ENCODE results near the gene RAB3B.

RAB3B gene

DNA sequence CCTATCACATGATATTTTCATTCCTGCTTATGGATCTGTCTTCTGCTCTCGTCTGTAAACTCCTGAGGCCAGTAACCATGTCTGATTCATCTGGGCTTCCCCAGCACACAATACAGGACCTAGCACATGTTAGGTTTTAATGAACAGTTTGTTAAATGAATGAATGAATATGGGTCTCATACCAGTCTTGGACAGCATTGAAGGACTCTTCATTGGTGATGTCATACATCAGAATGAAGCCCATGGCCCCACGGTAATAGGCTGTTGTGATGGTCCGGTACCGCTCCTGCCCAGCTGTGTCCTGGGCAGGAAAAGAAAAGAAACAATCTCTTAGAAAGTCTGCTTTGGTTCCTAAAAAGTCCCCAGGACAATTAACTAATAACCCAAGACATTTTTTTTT, 53.4 kb downstream of the RAB3B start:
- no CpG with 5 or more reads among the region's 4 CpGs for WGBS, 2 donors (ENCODE audit: extremely low coverage in 2 of 2, insufficient read length in 2 of 2, insufficient replicate concordance in 1 of 2)
- peaks cover 0 to 6% of the 10 kb centered on the region in 2 donors for H3K36me3 ChIP-seq (replicated peaks in 1 of 2; ENCODE audit: control insufficient read depth in 2 of 2, insufficient read depth in 2 of 2, low read length in 2 of 2)
- H3K79me1 ChIP-seq (ENCODE audit: low read depth, low read length): no peaks in the 10 kb centered on the region

DNA sequence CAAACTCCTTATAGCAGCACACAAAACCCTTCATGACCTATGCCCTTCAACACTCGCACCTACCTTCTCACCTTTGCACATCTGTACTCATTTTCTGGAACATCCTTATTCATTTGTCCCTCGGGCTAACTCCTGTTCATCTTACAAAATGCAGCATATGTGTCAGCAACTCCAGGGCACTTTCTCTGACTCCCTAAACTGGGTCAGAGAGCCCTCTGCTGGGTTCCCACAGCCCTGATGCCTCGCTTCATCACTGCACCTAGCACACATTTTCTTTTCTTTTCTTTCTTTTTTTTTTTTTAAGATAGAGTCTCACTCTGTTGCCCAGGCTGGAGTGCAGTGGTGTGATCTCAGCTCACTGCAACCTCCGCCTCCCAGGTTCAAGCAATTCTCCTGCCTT, 54.0 kb downstream of the RAB3B start:
- no peak overlapping the region for H2BK15ac ChIP-seq (ENCODE audit: low read length)
- H4K8ac ChIP-seq (ENCODE audit: low read depth, low read length): no peak overlapping the region
- H2BK120ac ChIP-seq (ENCODE audit: low read depth, low read length): no peak overlapping the region
- peaks cover 0 to 6% of the 10 kb centered on the region in 2 donors for H3K36me3 ChIP-seq (replicated peaks in 1 of 2; ENCODE audit: control insufficient read depth in 2 of 2, insufficient read depth in 2 of 2, low read length in 2 of 2)
- no peak overlapping the region for H3K9ac ChIP-seq (ENCODE audit: low read depth, low read length, poor library complexity)
- no peak overlapping the region for H3K14ac ChIP-seq (ENCODE audit: low read length)
- H3K4me2 ChIP-seq (ENCODE audit: insufficient read depth, low read length, poor library complexity, severe bottlenecking): no peak overlapping the region
- no peak overlapping the region for H3K4ac ChIP-seq (ENCODE audit: low read length)
- no peak overlapping the region for H3K4me3 ChIP-seq (ENCODE audit: low read length in 2 of 2)
- H3K79me1 ChIP-seq (ENCODE audit: low read depth, low read length): no peaks in the 10 kb centered on the region
- no peak for DNase-seq (ENCODE audit: low spot score)
- H2AFZ ChIP-seq (ENCODE audit: low read length): no peak overlapping the region
- H2BK5ac ChIP-seq (ENCODE audit: low read length): no peak overlapping the region
- no peak overlapping the region for H3K23ac ChIP-seq (ENCODE audit: low read depth, low read length, poor library complexity)
- no peak overlapping the region for H3K18ac ChIP-seq (ENCODE audit: low read length)
- H2BK12ac ChIP-seq (ENCODE audit: low read length): no peak overlapping the region
- no peak overlapping the region for H2AK5ac ChIP-seq (ENCODE audit: low read depth, low read length)
- WGBS, 2 donors (ENCODE audit: extremely low coverage in 2 of 2, insufficient read length in 2 of 2, insufficient replicate concordance in 1 of 2): no CpG with 5 or more reads among the region's 4 CpGs
- H3K27me3 ChIP-seq (ENCODE audit: control insufficient read depth in 3 of 3, insufficient read depth in 3 of 3, low read depth in 1 of 3, low read length in 3 of 3): no peaks in the 10 kb centered on the region
- H4K91ac ChIP-seq (ENCODE audit: low read depth, low read length, poor library complexity): no peak overlapping the region
- no peaks in the 10 kb centered on the region for H3K4me1 ChIP-seq (ENCODE audit: control insufficient read depth in 2 of 2, insufficient read depth in 1 of 2, low read depth in 1 of 2, low read length in 2 of 2)
- H3K9me3 ChIP-seq (replicated peaks in 1 of 2; ENCODE audit: control insufficient read depth in 2 of 2, insufficient read depth in 1 of 2, low read depth in 1 of 2, low read length in 2 of 2): peaks cover 0 to 8% of the 10 kb centered on the region in 2 donors
- H3K27ac ChIP-seq (replicated peaks; ENCODE audit: low read length): no peak overlapping the region

More for the DNA sequence above, 53.4 kb downstream of the RAB3B start:
- H4K8ac ChIP-seq (ENCODE audit: low read depth, low read length): no peak overlapping the region
- no peak overlapping the region for H3K4ac ChIP-seq (ENCODE audit: low read length)
- no peaks in the 10 kb centered on the region for H3K4me1 ChIP-seq (ENCODE audit: control insufficient read depth in 2 of 2, insufficient read depth in 1 of 2, low read depth in 1 of 2, low read length in 2 of 2)
- DNase-seq (ENCODE audit: low spot score): no peak
- no peak overlapping the region for H2AFZ ChIP-seq (ENCODE audit: low read length)
- no peak overlapping the region for H4K91ac ChIP-seq (ENCODE audit: low read depth, low read length, poor library complexity)
- H3K27ac ChIP-seq (replicated peaks; ENCODE audit: low read length): no peak overlapping the region
- H3K18ac ChIP-seq (ENCODE audit: low read length): no peak overlapping the region
- no peak overlapping the region for H2BK5ac ChIP-seq (ENCODE audit: low read length)
- no peak overlapping the region for H2BK15ac ChIP-seq (ENCODE audit: low read length)
- H3K4me2 ChIP-seq (ENCODE audit: insufficient read depth, low read length, poor library complexity, severe bottlenecking): no peak overlapping the region
- H3K4me3 ChIP-seq (ENCODE audit: low read length in 2 of 2): no peak overlapping the region
- H3K27me3 ChIP-seq (ENCODE audit: control insufficient read depth in 3 of 3, insufficient read depth in 3 of 3, low read depth in 1 of 3, low read length in 3 of 3): no peaks in the 10 kb centered on the region
- no peak overlapping the region for H3K9ac ChIP-seq (ENCODE audit: low read depth, low read length, poor library complexity)
- peaks cover 1 to 9% of the 10 kb centered on the region in 2 donors for H3K9me3 ChIP-seq (replicated peaks in 1 of 2; ENCODE audit: control insufficient read depth in 2 of 2, insufficient read depth in 1 of 2, low read depth in 1 of 2, low read length in 2 of 2)
- no peak overlapping the region for H2AK5ac ChIP-seq (ENCODE audit: low read depth, low read length)
- H2BK12ac ChIP-seq (ENCODE audit: low read length): no peak overlapping the region
- H3K14ac ChIP-seq (ENCODE audit: low read length): no peak overlapping the region
- H2BK120ac ChIP-seq (ENCODE audit: low read depth, low read length): no peak overlapping the region
- no peak overlapping the region for H3K23ac ChIP-seq (ENCODE audit: low read depth, low read length, poor library complexity)

GRCh38 chr1:51933344-51933743, 57.2 kb downstream of the RAB3B start:
- no peak overlapping the region for H2BK12ac ChIP-seq (ENCODE audit: low read length)
- WGBS, 2 donors (ENCODE audit: extremely low coverage in 2 of 2, insufficient read length in 2 of 2, insufficient replicate concordance in 1 of 2): no CpG with 5 or more reads among the region's 1 CpG
- H3K9ac ChIP-seq (ENCODE audit: low read depth, low read length, poor library complexity): no peak overlapping the region
- no peak overlapping the region for H3K14ac ChIP-seq (ENCODE audit: low read length)
- no peak overlapping the region for H3K4me3 ChIP-seq (ENCODE audit: low read length in 2 of 2)
- no peak overlapping the region for H2BK5ac ChIP-seq (ENCODE audit: low read length)
- H3K4ac ChIP-seq (ENCODE audit: low read length): no peak overlapping the region
- no peak overlapping the region for H4K8ac ChIP-seq (ENCODE audit: low read depth, low read length)
- no peak overlapping the region for H4K91ac ChIP-seq (ENCODE audit: low read depth, low read length, poor library complexity)
- H3K36me3 ChIP-seq (replicated peaks in 1 of 2; ENCODE audit: control insufficient read depth in 2 of 2, insufficient read depth in 2 of 2, low read length in 2 of 2): peaks cover 0 to 6% of the 10 kb centered on the region in 2 donors
- no peaks in the 10 kb centered on the region for H3K9me3 ChIP-seq (replicated peaks in 1 of 2; ENCODE audit: control insufficient read depth in 2 of 2, insufficient read depth in 1 of 2, low read depth in 1 of 2, low read length in 2 of 2)
- no peak overlapping the region for H3K23ac ChIP-seq (ENCODE audit: low read depth, low read length, poor library complexity)
- H3K18ac ChIP-seq (ENCODE audit: low read length): no peak overlapping the region
- DNase-seq (ENCODE audit: low spot score): no peak
- H3K27ac ChIP-seq (replicated peaks; ENCODE audit: low read length): no peak overlapping the region
- H2BK15ac ChIP-seq (ENCODE audit: low read length): no peak overlapping the region
- H3K4me1 ChIP-seq (ENCODE audit: control insufficient read depth in 2 of 2, insufficient read depth in 1 of 2, low read depth in 1 of 2, low read length in 2 of 2): no peaks in the 10 kb centered on the region
- no peak overlapping the region for H3K4me2 ChIP-seq (ENCODE audit: insufficient read depth, low read length, poor library complexity, severe bottlenecking)
- H3K27me3 ChIP-seq (ENCODE audit: control insufficient read depth in 3 of 3, insufficient read depth in 3 of 3, low read depth in 1 of 3, low read length in 3 of 3): peaks cover 0 to 6% (median 0%) of the 10 kb centered on the region in 3 experiments
- no peak overlapping the region for H2AK5ac ChIP-seq (ENCODE audit: low read depth, low read length)
- H3K79me1 ChIP-seq (ENCODE audit: low read depth, low read length): no peaks in the 10 kb centered on the region
- no peak overlapping the region for H2BK120ac ChIP-seq (ENCODE audit: low read depth, low read length)
- no peak overlapping the region for H2AFZ ChIP-seq (ENCODE audit: low read length)

- H2BK5ac ChIP-seq (ENCODE audit: low read length): no peak overlapping the region
- H3K36me3 ChIP-seq (replicated peaks in 1 of 2; ENCODE audit: control insufficient read depth in 2 of 2, insufficient read depth in 2 of 2, low read length in 2 of 2): peaks cover 0 to 4% of the 10 kb centered on the region in 2 donors
- no peak overlapping the region for H3K14ac ChIP-seq (ENCODE audit: low read length)
- no peak overlapping the region for H2AFZ ChIP-seq (ENCODE audit: low read length)
- no peak overlapping the region for H2BK12ac ChIP-seq (ENCODE audit: low read length)
- no peaks in the 10 kb centered on the region for H3K79me1 ChIP-seq (ENCODE audit: low read depth, low read length)
- H4K8ac ChIP-seq (ENCODE audit: low read depth, low read length): no peak overlapping the region
- no peaks in the 10 kb centered on the region for H3K4me1 ChIP-seq (ENCODE audit: control insufficient read depth in 2 of 2, insufficient read depth in 1 of 2, low read depth in 1 of 2, low read length in 2 of 2)
- no peak overlapping the region for H2BK120ac ChIP-seq (ENCODE audit: low read depth, low read length)
- no peak overlapping the region for H2AK5ac ChIP-seq (ENCODE audit: low read depth, low read length)
- no peak overlapping the region for H3K23ac ChIP-seq (ENCODE audit: low read depth, low read length, poor library complexity)
- H3K27ac ChIP-seq (replicated peaks; ENCODE audit: low read length): no peak overlapping the region
- no peak for DNase-seq (ENCODE audit: low spot score)
- H3K9me3 ChIP-seq (replicated peaks in 1 of 2; ENCODE audit: control insufficient read depth in 2 of 2, insufficient read depth in 1 of 2, low read depth in 1 of 2, low read length in 2 of 2): no peaks in the 10 kb centered on the region
- H4K91ac ChIP-seq (ENCODE audit: low read depth, low read length, poor library complexity): no peak overlapping the region
- H3K4ac ChIP-seq (ENCODE audit: low read length): no peak overlapping the region
- H2BK15ac ChIP-seq (ENCODE audit: low read length): no peak overlapping the region
- H3K4me2 ChIP-seq (ENCODE audit: insufficient read depth, low read length, poor library complexity, severe bottlenecking): no peak overlapping the region
- no peak overlapping the region for H3K9ac ChIP-seq (ENCODE audit: low read depth, low read length, poor library complexity)
- H3K18ac ChIP-seq (ENCODE audit: low read length): no peak overlapping the region
- no peak overlapping the region for H3K4me3 ChIP-seq (ENCODE audit: low read length in 2 of 2)
- H3K27me3 ChIP-seq (ENCODE audit: control insufficient read depth in 3 of 3, insufficient read depth in 3 of 3, low read depth in 1 of 3, low read length in 3 of 3): peaks cover 0 to 25% (median 0%) of the 10 kb centered on the region in 3 experiments
These were observed 60.2 kb downstream of the RAB3B start for GRCh38 chr1:51930329-51930728.
